ENCODE results near the gene PSME3IP1.

The PSME3IP1 gene

GRCh38 chr16:57141822-57142631 lies 43.8 kb downstream of the PSME3IP1 start:
- DNase-seq = no peak

GRCh38 chr16:57140931-57141668 lies 44.7 kb downstream of the PSME3IP1 start:
- no peak for DNase-seq

- no peak for DNase-seq
These were observed 47.4 kb downstream of the PSME3IP1 start for GRCh38 chr16:57138281-57138935.

GRCh38 chr16:57137566-57138273 lies 48.1 kb downstream of the PSME3IP1 start:
- no peak for DNase-seq

GRCh38 chr16:57137043-57137442 lies 48.8 kb downstream of the PSME3IP1 start:
- no peak for DNase-seq

DNA sequence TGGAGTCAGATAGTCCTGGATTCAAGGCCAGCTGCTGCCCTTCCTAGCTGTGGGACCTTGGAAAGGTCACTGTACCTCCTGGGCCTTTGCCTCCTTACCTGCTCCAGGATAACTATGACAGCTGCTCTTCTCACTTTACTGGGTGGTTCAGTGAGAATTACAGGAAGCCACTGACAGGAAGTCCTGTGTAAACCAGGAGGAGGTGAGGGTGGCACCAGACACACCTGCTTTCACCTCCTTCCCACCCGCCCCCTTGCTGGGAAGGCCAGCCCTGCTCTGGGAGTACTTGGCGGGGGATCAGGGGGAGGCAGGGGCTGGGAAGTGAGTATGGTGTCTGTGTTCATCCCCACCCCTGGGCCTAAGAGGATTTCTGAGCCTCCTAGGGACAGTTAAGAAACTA lies 50.9 kb downstream of the PSME3IP1 start:
- DNase-seq = no peak

DNA sequence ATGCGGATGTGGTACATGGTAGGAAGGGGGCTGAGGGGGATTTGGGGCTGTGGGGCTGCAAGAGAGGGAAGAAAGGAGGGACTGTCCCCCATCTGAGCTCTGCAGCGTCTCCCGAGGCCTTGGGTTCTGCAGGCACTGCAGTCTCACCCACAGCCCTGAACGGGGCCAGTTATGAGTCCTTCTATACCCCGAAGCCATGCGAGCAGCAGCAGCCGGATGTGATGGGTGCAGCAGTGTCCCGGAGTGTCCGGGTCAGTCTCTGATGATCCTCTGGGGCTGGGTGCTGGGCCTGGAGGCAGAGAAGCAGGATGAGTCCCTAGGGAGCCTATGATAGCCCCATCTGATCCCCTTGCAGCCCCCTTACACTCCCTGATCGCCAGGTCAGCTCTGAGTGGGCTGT lies 52.0 kb downstream of the PSME3IP1 start:
- no peak for DNase-seq

GRCh38 chr16:57133031-57133430 lies 52.8 kb downstream of the PSME3IP1 start:
- DNase-seq = no peak

DNA sequence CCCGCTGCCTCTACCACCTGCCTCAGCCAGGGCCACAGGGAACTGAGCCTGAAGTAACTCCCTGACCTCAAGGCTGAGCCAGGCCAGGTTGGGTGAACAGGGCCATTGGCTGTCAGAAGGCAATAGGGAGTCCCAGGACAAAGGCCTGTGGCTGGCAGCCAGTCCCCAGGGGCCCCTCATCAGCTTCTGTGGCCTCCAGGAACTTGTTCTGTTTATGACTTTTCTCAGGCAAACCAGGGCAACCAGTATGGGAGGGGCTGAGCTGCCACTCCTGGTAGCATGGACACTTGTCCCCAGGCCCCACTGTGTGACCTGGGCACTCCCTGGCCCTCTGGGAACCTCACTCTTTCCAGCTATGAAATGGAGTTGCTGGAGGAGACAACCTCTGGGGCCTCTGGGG lies 53.4 kb downstream of the PSME3IP1 start:
- no peak for DNase-seq

DNA sequence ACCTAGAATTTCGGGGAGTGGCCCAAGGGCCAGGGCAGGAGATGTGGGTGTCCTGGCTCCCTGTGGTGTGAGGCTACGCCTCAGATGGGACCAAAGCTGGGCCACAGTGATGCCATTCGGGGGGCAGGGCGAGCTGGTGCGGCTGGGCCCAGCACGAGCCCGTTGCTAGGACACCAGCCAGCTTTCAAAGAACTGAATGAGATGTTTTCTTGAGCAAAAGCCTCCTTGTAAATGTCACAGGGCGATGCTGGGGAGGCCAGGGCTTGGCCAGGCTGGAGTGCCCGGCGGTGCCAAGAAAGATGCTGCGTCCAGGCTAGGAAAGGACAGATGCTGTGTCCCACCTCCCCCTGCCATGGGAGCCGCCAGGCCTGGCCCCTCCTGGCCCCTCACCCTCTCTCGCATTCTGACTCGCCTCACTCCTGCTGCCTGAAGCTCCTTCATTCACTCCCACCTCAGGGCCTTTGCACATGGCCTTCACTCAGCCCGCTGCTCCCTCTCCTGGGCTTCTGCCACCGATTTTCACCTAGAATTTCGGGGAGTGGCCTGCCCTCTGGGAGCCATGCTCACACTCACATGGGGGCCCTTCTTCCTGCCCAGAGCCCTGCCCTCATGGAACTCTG lies 54.4 kb downstream of the PSME3IP1 start:
- no peak for DNase-seq

GRCh38 chr16:57130950-57131321 lies 54.9 kb downstream of the PSME3IP1 start:
- DNase-seq = no peak

GRCh38 chr16:57128771-57129389 lies 57.0 kb downstream of the PSME3IP1 start:
- no peak for DNase-seq

DNA sequence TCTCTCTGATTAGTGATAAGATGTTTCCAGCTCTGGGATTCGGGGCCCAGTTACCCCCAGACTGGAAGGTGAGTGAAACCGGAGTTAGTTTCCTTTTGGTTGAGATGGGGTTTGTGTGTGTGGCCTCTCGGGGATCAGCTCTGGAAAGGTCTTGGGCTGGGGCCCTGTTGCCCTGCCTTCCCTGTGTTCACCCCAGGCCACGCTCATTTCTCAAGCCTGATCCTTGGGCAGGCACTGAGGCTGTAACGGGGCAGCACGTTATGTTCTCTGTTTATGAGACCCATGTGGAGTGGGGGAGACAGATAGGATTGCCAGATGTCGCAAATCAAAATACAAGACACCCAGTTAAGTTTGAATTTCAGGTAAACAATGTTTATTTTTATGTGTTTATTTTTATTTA lies 58.0 kb downstream of the PSME3IP1 start:
- DNase-seq = no peak

GRCh38 chr16:57127037-57127763 lies 58.6 kb downstream of the PSME3IP1 start:
- DNase-seq = no peak

DNA sequence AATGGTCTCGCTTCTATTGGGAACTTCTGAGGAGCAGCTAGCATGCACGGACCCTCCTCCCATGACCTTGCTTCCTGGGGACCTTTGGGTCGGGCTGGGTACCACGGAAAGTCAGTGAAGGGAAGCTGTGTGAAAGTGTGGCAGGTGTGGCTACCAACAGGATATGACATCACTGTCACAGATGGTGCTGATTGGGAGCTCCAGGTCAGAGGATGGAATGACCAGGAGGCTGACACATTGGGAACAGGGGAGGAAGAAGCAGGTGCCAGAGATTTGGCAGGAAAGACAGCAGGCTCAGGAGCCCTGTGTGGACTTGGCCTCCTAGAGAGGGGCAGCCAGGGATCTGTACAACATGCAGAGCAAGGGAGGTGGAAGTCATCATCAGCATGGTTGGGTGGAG lies 59.4 kb downstream of the PSME3IP1 start:
- DNase-seq = no peak

- no peak for DNase-seq
These were observed 59.9 kb downstream of the PSME3IP1 start for GRCh38 chr16:57125969-57126368.

DNA sequence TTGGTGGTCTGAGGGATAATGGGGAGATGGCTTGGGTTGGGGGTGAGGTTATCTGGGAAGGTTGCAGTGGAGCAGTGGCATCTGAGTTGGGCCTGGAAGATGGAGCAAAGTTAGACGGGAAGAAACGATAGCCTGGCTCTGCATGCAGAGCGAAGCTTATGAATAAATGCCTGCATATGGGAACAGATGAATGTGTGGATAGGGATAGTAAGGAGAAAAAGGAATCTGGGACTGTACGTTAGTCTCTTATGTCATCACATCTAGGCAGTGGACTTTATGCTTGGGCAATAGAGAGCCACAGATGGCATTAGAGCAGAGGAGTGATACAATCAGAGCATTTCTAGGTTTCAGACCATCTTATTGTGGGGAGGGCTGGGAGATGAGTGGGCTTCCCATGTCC lies 60.5 kb downstream of the PSME3IP1 start:
- no peak for DNase-seq

- DNase-seq = no peak
These were observed 61.7 kb downstream of the PSME3IP1 start for GRCh38 chr16:57123974-57124674.

- DNase-seq = no peak
These were observed 62.4 kb downstream of the PSME3IP1 start for GRCh38 chr16:57123216-57123973.

DNA sequence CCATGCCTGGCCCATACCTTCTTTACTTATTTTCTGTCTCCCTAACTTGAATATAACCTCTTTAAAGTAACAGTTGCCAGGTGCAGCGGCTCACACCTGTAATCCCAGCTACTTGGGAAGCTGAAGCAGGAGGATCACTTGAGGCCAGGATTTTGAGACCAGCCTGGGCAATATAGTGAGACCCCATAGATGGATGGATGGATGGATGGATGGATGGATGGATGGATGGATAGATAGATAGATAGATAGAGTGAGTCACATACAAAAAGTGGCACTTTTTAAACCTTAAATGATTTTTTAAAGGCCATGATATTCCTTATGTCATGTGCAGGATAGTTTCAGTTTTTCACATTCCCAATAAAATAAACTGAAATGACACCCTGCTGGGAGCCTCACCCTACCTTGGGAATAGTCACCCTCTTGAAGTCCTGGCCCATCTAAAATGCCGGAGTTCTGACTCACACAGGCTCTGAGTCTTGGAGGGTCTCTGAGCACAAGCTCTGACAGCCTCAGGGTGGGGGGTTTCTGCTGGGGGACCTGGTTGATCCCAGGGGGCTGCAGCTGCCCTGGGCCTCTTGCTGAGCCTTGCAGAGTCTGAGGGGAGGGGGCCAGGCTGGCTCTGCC lies 67.3 kb downstream of the PSME3IP1 start:
- DNase-seq = no peak

All from NCI-H524 (cell line).